OCI-LY1 (cell line): ENCODE measurements around the gene COG4.

ENCODE experiments used
- H2AFZ ChIP-seq: fragments of 200-600 bp; sonication (generic), shearing (Covaris generic); 2 replicates; pipeline ENCODE4 v1.6.0; 2014; ENCODE audit warnings: antibody characterized with exemption, mild to moderate bottlenecking, low read length
- H3F3A ChIP-seq: fragments of 200-600 bp; sonication (generic), shearing (Covaris generic); 2 replicates; pipeline ENCODE4 v1.6.0; 2014; ENCODE audit warnings: mild to moderate bottlenecking, antibody characterized with exemption, low read length, moderate library complexity; ENCODE audit not compliant: insufficient read depth
- H3K27ac ChIP-seq: fragments of 200-600 bp; sonication (generic); 2 replicates; pipeline ENCODE4 v1.5.1; 2014; ENCODE audit warnings: low read length, mixed run types, mild to moderate bottlenecking, low read depth; ENCODE audit not compliant: poor library complexity, severe bottlenecking
- H3K27me3 ChIP-seq: fragments of 200-600 bp; sonication (generic); 2 replicates; pipeline ENCODE4 v1.6.0; 2014; ENCODE audit warnings: antibody characterized with exemption, mild to moderate bottlenecking, low read length, moderate library complexity; ENCODE audit not compliant: insufficient read depth
- H3K36me3 ChIP-seq: fragments of 200-600 bp; sonication (generic); 2 replicates; pipeline ENCODE4 v1.6.1; 2014; ENCODE audit warnings: mild to moderate bottlenecking, antibody characterized with exemption, low read length, moderate library complexity, mixed read lengths; ENCODE audit not compliant: insufficient read depth
- H3K4me1 ChIP-seq: fragments of 200-600 bp; sonication (generic); 2 replicates; pipeline ENCODE4 v1.5.1; 2014; ENCODE audit warnings: mild to moderate bottlenecking, low read length, moderate library complexity; ENCODE audit not compliant: insufficient read depth, severe bottlenecking
- H3K4me2 ChIP-seq: fragments of 200-600 bp; sonication (generic), shearing (Covaris generic); 2 replicates; pipeline ENCODE4 v1.6.1; 2014; ENCODE audit warnings: low read length
- H3K4me3 ChIP-seq: fragments of 200-600 bp; sonication (generic); 2 replicates; pipeline ENCODE4 v1.5.1; 2014; ENCODE audit warnings: low read length, low read depth, mild to moderate bottlenecking, mixed read lengths; ENCODE audit not compliant: poor library complexity, severe bottlenecking
- H3K79me2 ChIP-seq: fragments of 200-600 bp; shearing (Covaris generic); 2 replicates; pipeline ENCODE4 v1.6.1; 2016; ENCODE audit warnings: mixed run types, low read length, mixed read lengths; ENCODE audit not compliant: insufficient read depth
- H3K9ac ChIP-seq: fragments of 200-600 bp; sonication (generic), shearing (Covaris generic); 2 replicates; pipeline ENCODE4 v1.6.1; 2014; ENCODE audit warnings: mild to moderate bottlenecking, low read length, mixed read lengths
- H3K9me2 ChIP-seq: fragments of 200-600 bp; sonication (generic), shearing (Covaris generic); 2 replicates; pipeline ENCODE4 v1.6.1; 2014; ENCODE audit warnings: low read depth, mild to moderate bottlenecking, low read length, mixed read lengths
- H3K9me3 ChIP-seq: fragments of 200-600 bp; shearing (Covaris generic); 2 replicates; pipeline ENCODE4 v1.6.1; 2014; ENCODE audit warnings: low read length, mixed read lengths
- H4K20me1 ChIP-seq: fragments of 200-600 bp; sonication (generic), shearing (Covaris generic); 2 replicates; pipeline ENCODE4 v1.6.0; 2016; ENCODE audit warnings: mild to moderate bottlenecking, low read length; ENCODE audit not compliant: insufficient read depth
- EZH2 ChIP-seq: fragments of 200-600 bp; sonication (generic), shearing (Covaris generic); IDR thresholded peaks from 2 replicates; pipeline ENCODE4 v1.8.0; 2017; ENCODE audit warnings: borderline replicate concordance, mixed run types, mild to moderate bottlenecking, antibody characterized with exemption, low read length, moderate library complexity, mixed read lengths
- TF ChIP-seq, protein P1 (sequence below): fragments of 200-600 bp; sonication (generic), shearing (Covaris generic); IDR thresholded peaks from 2 replicates; pipeline ENCODE4 v1.5.1; 2017; ENCODE audit warnings: mild to moderate bottlenecking, antibody characterized with exemption, low read length, moderate library complexity, mixed read lengths

COG4 gene

GRCh38 chr16:70442344-70442743 is 81.0 kb downstream of the COG4 start:
- Histone ChIP-seq H3K36me3 (no peaks in the 10 kb centered on the region), H3K9me3 (no peaks in the 10 kb centered on the region), H2AFZ (no peak overlapping the region), H3K4me1 (peaks cover 18% of the 10 kb centered on the region), H3K4me3 (no peak overlapping the region), H3K4me2 (no peak overlapping the region), H3K9ac (no peak overlapping the region), H3K79me2 (0 out of 2 replicates have a peak, but pooled peaks cover 6% of the 10 kb centered on the region), H3K27me3 (no peaks in the 10 kb centered on the region), H3F3A (no peaks in the 10 kb centered on the region), H3K9me2 (no peaks in the 10 kb centered on the region), H4K20me1 (no peaks in the 10 kb centered on the region), H3K27ac (no peak overlapping the region)
- TF ChIP-seq, protein P1, sequence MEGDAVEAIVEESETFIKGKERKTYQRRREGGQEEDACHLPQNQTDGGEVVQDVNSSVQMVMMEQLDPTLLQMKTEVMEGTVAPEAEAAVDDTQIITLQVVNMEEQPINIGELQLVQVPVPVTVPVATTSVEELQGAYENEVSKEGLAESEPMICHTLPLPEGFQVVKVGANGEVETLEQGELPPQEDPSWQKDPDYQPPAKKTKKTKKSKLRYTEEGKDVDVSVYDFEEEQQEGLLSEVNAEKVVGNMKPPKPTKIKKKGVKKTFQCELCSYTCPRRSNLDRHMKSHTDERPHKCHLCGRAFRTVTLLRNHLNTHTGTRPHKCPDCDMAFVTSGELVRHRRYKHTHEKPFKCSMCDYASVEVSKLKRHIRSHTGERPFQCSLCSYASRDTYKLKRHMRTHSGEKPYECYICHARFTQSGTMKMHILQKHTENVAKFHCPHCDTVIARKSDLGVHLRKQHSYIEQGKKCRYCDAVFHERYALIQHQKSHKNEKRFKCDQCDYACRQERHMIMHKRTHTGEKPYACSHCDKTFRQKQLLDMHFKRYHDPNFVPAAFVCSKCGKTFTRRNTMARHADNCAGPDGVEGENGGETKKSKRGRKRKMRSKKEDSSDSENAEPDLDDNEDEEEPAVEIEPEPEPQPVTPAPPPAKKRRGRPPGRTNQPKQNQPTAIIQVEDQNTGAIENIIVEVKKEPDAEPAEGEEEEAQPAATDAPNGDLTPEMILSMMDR = no peak
- no peak for TF ChIP-seq EZH2

DNA sequence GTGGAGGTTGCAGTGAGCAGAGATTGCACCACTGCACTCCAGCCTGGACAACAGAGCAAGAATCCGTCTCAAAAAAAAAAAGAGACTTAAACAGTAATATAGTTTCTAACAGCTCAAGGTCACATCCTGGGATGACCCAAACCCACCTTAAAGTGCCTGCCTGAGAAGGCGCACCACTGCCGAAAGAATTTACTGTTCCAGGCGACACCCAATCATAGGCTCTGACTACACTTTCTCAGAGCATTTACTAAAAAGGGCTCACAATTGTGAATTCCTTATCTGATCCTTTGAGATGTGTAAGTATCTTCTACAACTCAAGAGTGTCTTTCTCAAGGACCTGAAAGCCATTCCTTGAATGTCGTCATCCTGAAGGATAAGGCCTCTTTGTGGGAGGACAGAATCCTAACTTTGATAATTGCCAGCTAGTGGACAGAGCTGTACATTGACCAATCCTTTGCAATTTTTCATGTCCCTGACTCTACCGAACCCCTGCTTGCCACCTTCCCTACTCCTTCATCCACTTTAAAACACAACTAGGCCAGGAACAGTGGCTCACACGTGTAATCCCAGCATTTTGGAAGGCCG is 81.9 kb downstream of the COG4 start:
- Histone ChIP-seq H3K4me3 (no peak overlapping the region), H3K9ac (no peak overlapping the region), H3K79me2 (peaks cover 9% of the 10 kb centered on the region; the same call in 1 of the 2 replicates), H3K9me3 (no peaks in the 10 kb centered on the region), H3K27ac (no peak overlapping the region), H4K20me1 (no peaks in the 10 kb centered on the region), H2AFZ (no peak overlapping the region), H3K4me2 (no peak overlapping the region), H3K9me2 (no peaks in the 10 kb centered on the region), H3K36me3 (no peaks in the 10 kb centered on the region), H3F3A (no peaks in the 10 kb centered on the region), H3K27me3 (no peaks in the 10 kb centered on the region), H3K4me1 (peaks cover 27% of the 10 kb centered on the region)
- TF ChIP-seq, protein P1 = no peak
- no peak for TF ChIP-seq EZH2

DNA sequence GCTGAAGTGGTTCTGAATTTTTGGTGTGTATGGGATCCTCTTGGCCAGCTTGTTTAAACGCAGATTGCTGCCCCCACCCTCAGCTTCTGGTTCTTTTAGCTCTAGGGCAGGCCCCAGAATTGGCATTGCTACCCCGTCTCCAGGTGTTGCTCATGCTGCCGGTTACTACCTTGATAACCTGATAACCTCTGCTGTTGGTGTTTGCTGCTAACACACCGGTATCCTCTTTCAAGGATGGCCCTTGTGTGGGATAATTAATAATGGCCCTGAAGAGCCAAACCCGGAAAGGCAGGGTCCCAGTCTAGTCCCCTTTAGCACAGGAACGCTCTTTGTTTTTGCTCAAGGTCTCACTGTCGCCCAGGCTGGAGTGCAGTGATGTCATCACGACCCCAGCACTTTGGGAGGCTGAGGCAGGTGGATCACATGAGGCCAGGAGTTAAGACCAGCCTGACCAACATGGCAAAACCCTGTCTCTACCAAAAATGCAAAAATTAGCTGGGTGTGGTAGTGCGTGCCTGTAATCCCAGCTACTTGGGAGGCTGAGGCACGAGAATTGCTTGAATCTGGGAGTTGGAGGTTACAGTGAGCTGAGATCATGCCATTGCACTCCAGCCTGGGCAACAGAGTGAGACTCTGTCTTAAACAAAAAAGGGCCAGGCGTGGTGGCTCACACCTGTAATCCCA is 83.2 kb downstream of the COG4 start:
- H3K9ac ChIP-seq = peak overlapping the region; percentile 51; the same call in 1 of the 2 replicates
- H3K27ac ChIP-seq = peak overlapping the region; percentile 2

More for the DNA sequence above, 83.2 kb downstream of the COG4 start:
- Histone ChIP-seq H3F3A (no peaks in the 10 kb centered on the region), H3K4me1 (peaks cover 31% of the 10 kb centered on the region), H4K20me1 (no peaks in the 10 kb centered on the region), H3K4me3 (peak overlapping the region; percentile 78), H3K9me3 (no peaks in the 10 kb centered on the region), H3K4me2 (peak overlapping the region; percentile 64), H3K79me2 (peaks cover 9% of the 10 kb centered on the region; the same call in 1 of the 2 replicates), H3K27me3 (no peaks in the 10 kb centered on the region), H3K36me3 (no peaks in the 10 kb centered on the region), H2AFZ (no peak overlapping the region), H3K9me2 (no peaks in the 10 kb centered on the region)
- TF ChIP-seq, protein P1 = no peak
- no peak for TF ChIP-seq EZH2
